WI38 (cell line): ENCODE results near the gene NDOR1.
A peak's percentile ranks its signal among the peaks of the same experiment; 100 is the strongest.

Source experiments
- H3K4me3 ChIP-seq: 2 replicates; pipeline ENCODE4 v1.5.1; 2011; ENCODE audit warnings: low read depth, mild to moderate bottlenecking, control low read depth, low read length
- TF ChIP-seq, protein P1 (sequence below): IDR thresholded peaks from 2 replicates; pipeline ENCODE4 v1.5.1; 2012; ENCODE audit warnings: low read depth, mild to moderate bottlenecking, control low read depth, low read length

Gene NDOR1

GRCh38 chr9:137188086-137188489, 17.4 kb upstream of the NDOR1 start:
- TF ChIP-seq, protein P1, sequence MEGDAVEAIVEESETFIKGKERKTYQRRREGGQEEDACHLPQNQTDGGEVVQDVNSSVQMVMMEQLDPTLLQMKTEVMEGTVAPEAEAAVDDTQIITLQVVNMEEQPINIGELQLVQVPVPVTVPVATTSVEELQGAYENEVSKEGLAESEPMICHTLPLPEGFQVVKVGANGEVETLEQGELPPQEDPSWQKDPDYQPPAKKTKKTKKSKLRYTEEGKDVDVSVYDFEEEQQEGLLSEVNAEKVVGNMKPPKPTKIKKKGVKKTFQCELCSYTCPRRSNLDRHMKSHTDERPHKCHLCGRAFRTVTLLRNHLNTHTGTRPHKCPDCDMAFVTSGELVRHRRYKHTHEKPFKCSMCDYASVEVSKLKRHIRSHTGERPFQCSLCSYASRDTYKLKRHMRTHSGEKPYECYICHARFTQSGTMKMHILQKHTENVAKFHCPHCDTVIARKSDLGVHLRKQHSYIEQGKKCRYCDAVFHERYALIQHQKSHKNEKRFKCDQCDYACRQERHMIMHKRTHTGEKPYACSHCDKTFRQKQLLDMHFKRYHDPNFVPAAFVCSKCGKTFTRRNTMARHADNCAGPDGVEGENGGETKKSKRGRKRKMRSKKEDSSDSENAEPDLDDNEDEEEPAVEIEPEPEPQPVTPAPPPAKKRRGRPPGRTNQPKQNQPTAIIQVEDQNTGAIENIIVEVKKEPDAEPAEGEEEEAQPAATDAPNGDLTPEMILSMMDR = no peak
- H3K4me3 ChIP-seq = peak overlapping the region; percentile 82

GRCh38 chr9:137188490-137189296, 16.8 kb upstream of the NDOR1 start, which contains the start of the genes ANAPC2 and SSNA1:
ANAPC2 (minus strand) TSS chr9:137188560; CDS start chr9:137188532, 28 bp downstream.
SSNA1 (plus strand) TSS chr9:137188676; CDS start chr9:137188727, 51 bp downstream.
- H3K4me3 ChIP-seq = peak within 1 kb of the TSS; percentile 82
- TF ChIP-seq, protein P1 = peak; percentile 47; the same call in 1 of the 2 replicates

DNA sequence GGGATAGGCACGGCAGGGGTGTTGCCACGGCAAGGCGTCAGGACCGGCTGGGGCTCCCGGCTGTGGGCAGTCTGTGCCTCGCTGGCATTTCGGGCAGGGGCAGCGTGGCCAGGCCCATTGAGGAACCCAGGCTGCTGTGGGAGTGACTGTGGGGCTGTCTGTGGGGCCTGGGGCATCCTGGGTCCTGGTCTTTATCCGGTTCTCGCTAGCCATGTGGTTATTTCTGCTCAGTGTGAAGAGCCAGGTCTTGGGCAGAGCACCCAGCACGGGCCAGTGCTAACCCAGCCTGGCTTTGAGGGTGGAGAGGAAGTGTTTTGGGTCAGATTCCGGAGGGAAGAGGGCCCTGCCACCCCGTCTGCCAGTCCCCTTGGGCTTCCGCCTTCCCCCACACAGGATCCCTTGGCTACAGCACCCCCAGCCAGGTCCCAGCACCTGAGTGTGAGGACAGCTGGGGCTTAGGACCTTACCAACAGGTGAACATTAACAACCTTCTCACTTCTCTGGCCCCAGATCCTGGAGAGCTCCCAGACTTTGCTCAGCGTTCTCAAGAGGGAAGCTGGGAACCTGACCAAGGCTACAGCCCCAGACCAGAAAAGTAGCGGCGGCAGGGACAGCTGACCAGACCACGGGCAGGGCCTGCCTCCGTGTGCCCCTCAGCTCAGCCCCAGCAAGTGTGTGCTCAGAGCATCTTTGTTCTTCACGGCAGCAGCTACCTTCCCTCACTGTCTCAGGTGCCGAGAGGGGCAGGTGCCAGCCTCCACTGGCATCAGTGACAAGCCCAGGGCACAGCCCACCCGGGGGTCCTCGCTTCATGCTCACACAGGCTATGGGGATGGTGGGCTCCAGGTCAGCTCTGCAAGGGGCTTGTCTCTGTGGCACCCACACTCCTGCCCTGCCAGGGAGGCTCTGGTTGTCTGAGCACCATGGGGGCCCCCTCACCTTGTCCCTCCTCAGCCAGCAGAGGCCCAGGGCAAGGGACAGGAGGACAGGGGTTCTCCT, 15.9 kb upstream of the NDOR1 start:
- H3K4me3 ChIP-seq = peak overlapping the region; percentile 82
- TF ChIP-seq, protein P1 = no peak

DNA sequence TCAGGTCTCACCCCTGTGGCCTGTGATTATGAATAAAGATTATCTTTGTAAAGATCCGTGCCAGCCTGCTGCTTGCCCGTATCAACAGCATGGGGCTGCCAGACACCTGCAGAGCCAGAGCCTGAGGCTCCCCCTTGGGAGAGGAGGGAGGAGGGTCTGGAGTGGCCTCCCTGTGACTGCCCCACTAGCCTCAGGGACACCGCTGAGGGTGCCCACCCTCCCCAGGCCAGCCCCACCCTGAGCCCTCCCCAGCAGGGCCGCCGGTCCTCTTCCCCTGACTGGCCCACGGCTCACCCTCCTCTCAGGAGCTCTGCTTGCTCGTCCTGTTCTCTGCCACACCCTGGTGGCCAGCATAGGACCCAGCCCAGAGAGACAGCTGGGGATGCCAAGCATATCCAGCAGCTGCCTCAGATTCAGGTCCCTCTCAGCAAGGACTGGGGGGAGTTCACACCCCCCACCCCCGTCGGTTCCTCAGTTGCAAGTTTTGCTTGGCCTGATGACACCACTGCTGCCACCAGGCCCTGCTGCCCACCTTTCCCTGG, 15.1 kb upstream of the NDOR1 start:
- TF ChIP-seq, protein P1 = no peak
- no peak overlapping the region for H3K4me3 ChIP-seq

- TF ChIP-seq, protein P1 = no peak
- H3K4me3 ChIP-seq = no peak overlapping the region
Observed at GRCh38 chr9:137191245-137191644, 14.3 kb upstream of the NDOR1 start.

DNA sequence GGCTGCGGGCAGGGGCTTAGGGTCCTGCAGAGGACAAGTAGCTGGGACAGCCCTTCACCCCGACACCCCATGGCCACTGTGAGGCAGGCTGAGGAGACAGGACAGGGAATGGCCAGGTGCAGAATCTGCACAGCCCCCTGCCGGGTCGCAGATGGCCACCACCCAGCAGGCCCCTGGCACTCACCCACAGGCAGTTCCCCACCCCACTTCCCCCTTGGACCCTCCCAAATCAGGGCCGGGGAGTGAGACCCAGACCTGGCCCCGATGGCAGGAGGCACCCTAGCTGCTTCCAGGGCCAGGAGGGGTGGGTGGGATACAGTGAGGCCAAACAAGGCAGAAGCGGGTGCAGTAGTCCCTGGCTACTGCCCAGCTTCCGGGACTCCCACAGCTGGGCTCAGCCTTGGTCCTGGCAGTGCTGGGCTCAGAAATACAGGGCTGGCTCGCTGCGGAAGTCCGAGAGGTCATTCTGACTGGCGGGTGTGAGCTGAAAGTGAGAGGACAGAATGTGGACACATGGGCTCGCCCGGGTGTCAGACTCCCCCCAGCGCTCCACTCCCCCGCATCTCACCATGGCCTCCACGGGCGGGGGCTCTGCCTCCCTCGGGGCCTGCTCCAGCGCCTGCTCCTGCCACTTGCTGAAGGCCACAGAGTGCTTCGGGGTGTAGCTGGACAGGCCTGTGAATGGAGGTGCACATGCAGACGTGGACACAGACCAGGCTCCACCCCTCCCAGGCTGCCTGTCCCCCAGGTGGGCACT, 13.6 kb upstream of the NDOR1 start:
- H3K4me3 ChIP-seq = no peak overlapping the region
- TF ChIP-seq, protein P1 = no peak
